Cardiac muscle cell (in vitro differentiated cells and primary cell): ENCODE results near the gene NPAS3. TPM values are rescaled to one million over a fixed set of nuclear protein-coding genes. Genes with fewer than 3 reads are reported as not detected.

Experiments used
- DNase-seq, 2 donors: peaks; one replicate each; pipeline versions ENCODE4 v3.0.0 to v3.0.0-alpha.2; 2010 to 2017; ENCODE audit warnings: low read depth in 1 of 2, low spot score in 1 of 2
- H3K27ac ChIP-seq: fragments of 200-600 bp; sonication (generic); 2 replicates; pipeline ENCODE4 v1.5.1; 2016
- H3K27me3 ChIP-seq: fragments of 200-600 bp; sonication (generic); 2 replicates; pipeline ENCODE4 v1.6.0; 2016; ENCODE audit warnings: control low read depth
- H3K36me3 ChIP-seq: fragments of 200-600 bp; sonication (generic); 2 replicates; pipeline ENCODE4 v1.5.1; 2016; ENCODE audit warnings: control low read depth
- H3K4me1 ChIP-seq: fragments of 200-600 bp; sonication (generic); 2 replicates; pipeline ENCODE4 v1.8.1; 2017; ENCODE audit warnings: low read depth, mild to moderate bottlenecking, mixed run types
- H3K4me3 ChIP-seq: fragments of 200-600 bp; sonication (generic); 2 replicates; pipeline ENCODE4 v1.5.1; 2016; ENCODE audit warnings: mild to moderate bottlenecking
- H3K9me3 ChIP-seq: fragments of 200-600 bp; sonication (generic); 2 replicates; pipeline ENCODE4 v1.5.1; 2017; ENCODE audit warnings: low read depth, mild to moderate bottlenecking, control low read depth
- polyA plus RNA-seq: library from polyadenylated mRNA; unstranded; fragments of >200 nt; fragmentation: Nextera tagmentation; extraction: Ambion mirVana; gene quantifications from 2 replicates; pipeline ENCODE4 v1.2.1, GENCODE V29; 2016
- total RNA-seq: library from RNA; depleted of rRNA; stranded (reverse); fragments of >200 nt; gene quantifications from 2 replicates; pipeline ENCODE4 v1.2.3, GENCODE V29; 2016
- TF ChIP-seq, protein P1 (sequence below): IDR thresholded peaks from 2 replicates; pipeline ENCODE4 v1.5.1; 2012; ENCODE audit warnings: low read depth, mild to moderate bottlenecking, low read length

Gene NPAS3
- total and polyA plus RNA-seq, 2 experiments from 2014 or later: 0.18 TPM

DNA sequence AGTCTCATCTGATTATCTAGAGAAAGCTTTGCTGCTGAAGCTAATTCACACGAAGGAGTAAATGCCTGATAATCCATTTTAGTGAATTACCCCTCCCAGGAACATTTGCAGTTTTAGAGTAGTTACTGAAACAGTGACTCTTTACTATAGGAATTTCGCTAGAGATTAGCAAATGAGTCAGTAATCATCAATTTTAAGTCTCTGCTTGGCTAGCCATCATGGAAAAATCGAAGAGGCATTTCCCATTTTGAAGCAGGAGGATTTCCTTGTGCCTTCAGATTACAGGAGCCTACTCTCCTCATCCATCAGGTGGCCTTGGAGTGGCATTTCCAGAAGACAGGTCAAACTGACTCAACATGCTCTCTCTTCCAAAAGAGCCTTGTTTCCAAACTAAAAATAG, 857.7 kb downstream of the NPAS3 start:
- DNase-seq: peak in 1 of 2 donors; percentile 29
- Histone ChIP-seq H3K36me3 (no peaks in the 10 kb centered on the region), H3K27ac (no peak overlapping the region), H3K4me1 (no peaks in the 10 kb centered on the region), H3K9me3 (no peaks in the 10 kb centered on the region), H3K27me3 (peaks cover 7% of the 10 kb centered on the region), H3K4me3 (no peak overlapping the region)
- TF ChIP-seq, protein P1, sequence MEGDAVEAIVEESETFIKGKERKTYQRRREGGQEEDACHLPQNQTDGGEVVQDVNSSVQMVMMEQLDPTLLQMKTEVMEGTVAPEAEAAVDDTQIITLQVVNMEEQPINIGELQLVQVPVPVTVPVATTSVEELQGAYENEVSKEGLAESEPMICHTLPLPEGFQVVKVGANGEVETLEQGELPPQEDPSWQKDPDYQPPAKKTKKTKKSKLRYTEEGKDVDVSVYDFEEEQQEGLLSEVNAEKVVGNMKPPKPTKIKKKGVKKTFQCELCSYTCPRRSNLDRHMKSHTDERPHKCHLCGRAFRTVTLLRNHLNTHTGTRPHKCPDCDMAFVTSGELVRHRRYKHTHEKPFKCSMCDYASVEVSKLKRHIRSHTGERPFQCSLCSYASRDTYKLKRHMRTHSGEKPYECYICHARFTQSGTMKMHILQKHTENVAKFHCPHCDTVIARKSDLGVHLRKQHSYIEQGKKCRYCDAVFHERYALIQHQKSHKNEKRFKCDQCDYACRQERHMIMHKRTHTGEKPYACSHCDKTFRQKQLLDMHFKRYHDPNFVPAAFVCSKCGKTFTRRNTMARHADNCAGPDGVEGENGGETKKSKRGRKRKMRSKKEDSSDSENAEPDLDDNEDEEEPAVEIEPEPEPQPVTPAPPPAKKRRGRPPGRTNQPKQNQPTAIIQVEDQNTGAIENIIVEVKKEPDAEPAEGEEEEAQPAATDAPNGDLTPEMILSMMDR: no peak

DNA sequence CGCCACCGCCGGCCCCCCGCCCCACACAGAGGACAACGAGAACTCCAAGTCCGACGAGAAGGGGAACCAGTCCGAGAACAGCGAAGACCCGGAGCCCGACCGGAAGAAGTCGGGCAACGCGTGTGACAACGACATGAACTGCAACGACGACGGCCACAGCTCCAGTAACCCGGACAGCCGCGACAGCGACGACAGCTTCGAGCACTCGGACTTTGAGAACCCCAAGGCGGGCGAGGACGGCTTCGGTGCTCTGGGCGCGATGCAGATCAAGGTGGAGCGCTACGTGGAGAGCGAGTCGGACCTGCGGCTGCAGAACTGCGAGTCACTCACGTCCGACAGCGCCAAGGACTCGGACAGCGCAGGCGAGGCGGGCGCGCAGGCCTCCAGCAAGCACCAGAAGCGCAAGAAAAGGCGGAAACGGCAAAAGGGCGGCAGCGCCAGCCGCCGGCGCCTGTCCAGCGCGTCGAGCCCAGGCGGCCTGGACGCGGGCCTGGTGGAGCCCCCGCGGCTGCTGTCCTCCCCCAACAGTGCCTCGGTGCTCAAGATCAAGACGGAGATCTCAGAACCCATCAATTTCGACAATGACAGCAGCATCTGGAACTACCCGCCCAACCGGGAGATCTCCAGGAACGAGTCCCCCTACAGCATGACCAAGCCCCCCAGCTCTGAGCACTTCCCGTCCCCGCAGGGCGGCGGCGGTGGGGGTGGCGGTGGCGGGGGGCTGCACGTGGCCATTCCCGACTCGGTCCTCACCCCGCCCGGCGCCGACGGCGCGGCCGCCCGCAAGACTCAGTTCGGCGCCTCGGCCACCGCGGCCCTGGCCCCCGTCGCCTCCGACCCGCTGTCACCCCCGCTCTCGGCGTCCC, 861.3 kb downstream of the NPAS3 start:
- Histone ChIP-seq H3K4me3 (no peak overlapping the region), H3K4me1 (no peaks in the 10 kb centered on the region), H3K36me3 (no peaks in the 10 kb centered on the region), H3K9me3 (no peaks in the 10 kb centered on the region), H3K27ac (no peak overlapping the region), H3K27me3 (no peaks in the 10 kb centered on the region)
- TF ChIP-seq, protein P1: no peak
- DNase-seq: peak in 1 of 2 donors; percentile 51

DNA sequence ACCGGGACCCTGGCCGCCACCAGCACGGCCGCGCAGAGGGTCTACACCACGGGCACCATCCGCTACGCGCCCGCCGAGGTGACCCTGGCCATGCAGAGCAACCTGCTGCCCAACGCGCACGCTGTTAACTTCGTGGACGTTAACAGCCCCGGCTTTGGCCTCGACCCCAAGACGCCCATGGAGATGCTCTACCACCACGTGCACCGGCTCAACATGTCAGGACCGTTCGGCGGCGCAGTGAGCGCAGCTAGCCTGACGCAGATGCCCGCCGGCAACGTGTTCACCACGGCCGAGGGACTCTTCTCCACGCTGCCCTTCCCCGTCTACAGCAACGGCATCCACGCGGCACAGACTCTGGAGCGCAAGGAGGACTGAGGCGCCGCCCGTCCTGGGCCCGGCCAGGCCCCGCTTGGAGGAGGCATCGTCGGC, 862.1 kb downstream of the NPAS3 start:
- Histone ChIP-seq H3K27ac (no peak overlapping the region), H3K4me3 (no peak overlapping the region), H3K27me3 (no peaks in the 10 kb centered on the region), H3K4me1 (no peaks in the 10 kb centered on the region), H3K36me3 (no peaks in the 10 kb centered on the region), H3K9me3 (no peaks in the 10 kb centered on the region)
- DNase-seq: no peak
- TF ChIP-seq, protein P1: no peak

DNA sequence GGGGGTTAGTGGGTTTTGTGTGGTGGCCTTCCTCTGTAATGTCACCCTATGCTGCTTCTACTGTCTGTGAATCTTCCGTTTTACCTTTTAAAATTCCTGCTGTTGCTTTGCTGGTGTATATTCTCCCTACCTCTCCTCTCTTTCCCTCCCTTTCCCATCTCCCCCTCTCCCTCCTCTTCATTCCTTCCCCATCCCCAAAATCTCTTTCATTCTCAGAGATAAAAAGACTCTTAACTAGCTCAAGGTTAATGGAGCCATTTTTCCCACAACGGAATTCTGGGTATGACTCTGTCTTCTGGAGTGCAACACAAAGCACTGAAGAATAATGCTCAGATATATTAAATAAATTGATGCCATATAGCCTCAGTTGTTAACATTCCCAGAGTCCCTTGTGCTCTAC, 864.1 kb downstream of the NPAS3 start:
- Histone ChIP-seq H3K27me3 (no peaks in the 10 kb centered on the region), H3K4me1 (no peaks in the 10 kb centered on the region), H3K36me3 (no peaks in the 10 kb centered on the region), H3K9me3 (no peaks in the 10 kb centered on the region), H3K27ac (no peak overlapping the region), H3K4me3 (no peak overlapping the region)
- no peak for DNase-seq
- TF ChIP-seq, protein P1: no peak

DNA sequence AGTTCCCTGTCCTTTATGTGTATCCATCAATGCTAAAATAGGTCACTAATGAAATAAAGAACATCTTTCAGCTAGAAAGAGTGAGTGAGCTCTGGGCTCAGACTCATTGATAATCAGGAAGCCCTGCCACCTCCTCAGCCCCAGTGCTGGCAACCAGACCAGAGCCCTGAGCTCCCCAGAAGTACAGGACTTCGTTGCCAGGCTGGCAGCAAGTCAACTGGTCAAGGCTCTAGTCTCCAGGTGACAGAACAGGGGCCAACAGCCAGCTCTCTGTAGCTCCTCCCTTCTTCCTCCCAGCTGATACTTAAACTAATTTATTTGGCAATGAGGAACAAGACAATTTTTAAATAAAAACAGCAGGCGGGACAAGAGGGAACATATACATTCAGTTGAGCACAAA, 866.9 kb downstream of the NPAS3 start:
- Histone ChIP-seq H3K27ac (no peak overlapping the region), H3K4me1 (no peaks in the 10 kb centered on the region), H3K9me3 (no peaks in the 10 kb centered on the region), H3K4me3 (no peak overlapping the region), H3K36me3 (no peaks in the 10 kb centered on the region), H3K27me3 (no peaks in the 10 kb centered on the region)
- TF ChIP-seq, protein P1: no peak
- DNase-seq: no peak
